ENCODE results near the gene GARIN5B. TPM values are rescaled to one million over a fixed set of nuclear protein-coding genes. Genes with fewer than 3 reads are reported as not detected.
A peak's percentile ranks its signal among the peaks of the same experiment; 100 is the strongest.
"Not testable (repeated sequence)": the region's sequence is repeated elsewhere in the genome, so short reads cannot be mapped to it uniquely, and the experiment has no call there.

Gene GARIN5B
- total and polyA plus RNA-seq, 9 donors, result not detected

DNA sequence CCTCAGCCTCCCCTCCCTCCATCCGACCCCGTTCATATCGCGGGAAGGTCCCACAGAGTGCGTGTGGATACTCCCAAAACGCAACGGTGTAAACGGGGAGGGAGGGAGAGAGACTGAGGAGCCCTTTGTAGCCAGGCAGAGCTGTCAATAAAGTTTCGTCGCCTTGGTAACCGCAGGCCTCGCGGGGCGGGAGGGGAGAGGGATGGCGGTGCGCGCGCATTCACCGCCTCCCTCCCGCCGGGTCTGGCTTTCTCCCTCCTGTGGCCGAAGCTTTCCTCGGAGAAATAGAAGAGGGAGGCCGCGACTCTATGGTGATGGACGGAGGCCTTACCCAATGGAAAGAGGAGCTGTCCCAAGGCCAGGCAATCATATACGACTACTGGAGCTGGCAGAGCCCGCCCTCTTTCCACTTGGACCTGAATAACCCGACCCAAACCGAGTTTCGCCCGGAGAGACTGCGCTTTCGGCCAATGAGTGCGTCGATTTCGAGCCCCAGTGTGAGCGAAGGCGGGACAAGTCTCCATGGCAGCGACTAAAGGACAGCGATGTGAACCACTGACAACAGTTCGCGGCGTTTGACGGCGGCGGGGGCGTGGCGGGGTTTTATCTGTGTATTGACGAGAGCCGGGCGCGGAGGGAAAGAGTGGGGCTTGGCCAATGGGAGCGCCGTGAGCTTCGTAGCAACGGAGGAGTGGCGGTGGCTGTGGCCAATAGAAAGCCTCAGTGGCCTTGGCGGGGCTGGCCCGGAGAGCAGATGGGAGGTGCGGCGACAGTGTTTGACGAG lies 23.8 kb downstream of the GARIN5B start, which contains the start of gene KMT5C:
KMT5C (plus strand) TSS at position 772 of the 784 bp plus-strand sequence. CDS start 2,061 bp downstream, outside the sequence.
- no peaks in the 10 kb centered on the region for H3K27me3 ChIP-seq
- H3K36me3 ChIP-seq, result no peaks in the 10 kb centered on the region
- intact Hi-C loops (cut with DNase I), result no loop called here
- TF ChIP-seq, protein P1, sequence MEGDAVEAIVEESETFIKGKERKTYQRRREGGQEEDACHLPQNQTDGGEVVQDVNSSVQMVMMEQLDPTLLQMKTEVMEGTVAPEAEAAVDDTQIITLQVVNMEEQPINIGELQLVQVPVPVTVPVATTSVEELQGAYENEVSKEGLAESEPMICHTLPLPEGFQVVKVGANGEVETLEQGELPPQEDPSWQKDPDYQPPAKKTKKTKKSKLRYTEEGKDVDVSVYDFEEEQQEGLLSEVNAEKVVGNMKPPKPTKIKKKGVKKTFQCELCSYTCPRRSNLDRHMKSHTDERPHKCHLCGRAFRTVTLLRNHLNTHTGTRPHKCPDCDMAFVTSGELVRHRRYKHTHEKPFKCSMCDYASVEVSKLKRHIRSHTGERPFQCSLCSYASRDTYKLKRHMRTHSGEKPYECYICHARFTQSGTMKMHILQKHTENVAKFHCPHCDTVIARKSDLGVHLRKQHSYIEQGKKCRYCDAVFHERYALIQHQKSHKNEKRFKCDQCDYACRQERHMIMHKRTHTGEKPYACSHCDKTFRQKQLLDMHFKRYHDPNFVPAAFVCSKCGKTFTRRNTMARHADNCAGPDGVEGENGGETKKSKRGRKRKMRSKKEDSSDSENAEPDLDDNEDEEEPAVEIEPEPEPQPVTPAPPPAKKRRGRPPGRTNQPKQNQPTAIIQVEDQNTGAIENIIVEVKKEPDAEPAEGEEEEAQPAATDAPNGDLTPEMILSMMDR (IDR thresholded peaks at IDR 0.05), result peak; percentile 36 to 85 (median 77)
- TF ChIP-seq POLR2A (IDR thresholded peaks at IDR 0.05) (peak; percentile 87), EP300 (IDR thresholded peaks at IDR 0.05) (no peak)
- H3K27ac ChIP-seq, result peak within 1 kb of the TSS; percentile 66 to 70
- WGBS, 3 donors, result 0% methylated on average over 60 to 63 of the region's 63 CpGs
- peak within 1 kb of the TSS; percentile 93 for H3K4me3 ChIP-seq
- peak; percentile 100 for DNase-seq
- H3K4me1 ChIP-seq (ENCODE audit: insufficient read depth), result peaks cover 9% of the 10 kb centered on the region
- H3K9me3 ChIP-seq, result no peaks in the 10 kb centered on the region

DNA sequence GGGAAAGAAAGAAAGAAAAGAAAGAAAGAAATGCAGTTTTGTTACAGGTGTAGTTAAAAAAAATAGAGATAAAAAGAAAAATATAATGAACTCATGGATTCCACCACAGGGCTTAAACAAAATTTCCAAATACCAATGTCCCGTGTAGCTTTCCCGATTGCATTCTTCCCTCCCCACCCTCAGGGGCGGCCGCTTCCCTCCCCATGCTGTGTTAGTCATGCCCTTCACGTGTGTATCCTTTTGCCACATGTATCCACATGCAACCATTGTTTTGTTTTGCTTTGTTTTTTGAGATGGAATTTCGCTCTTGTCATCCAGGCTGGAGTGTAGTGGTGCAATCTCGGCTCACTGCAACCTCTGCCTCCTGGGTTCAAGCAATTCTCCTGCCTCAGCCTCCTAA lies 27.0 kb downstream of the GARIN5B start:
- Histone ChIP-seq H3K9me3 (no peaks in the 10 kb centered on the region), H3K4me1 (ENCODE audit: insufficient read depth) (peaks cover 6% of the 10 kb centered on the region), H3K36me3 (no peaks in the 10 kb centered on the region), H3K27ac (no peak overlapping the region), H3K4me3 (no peak overlapping the region), H3K27me3 (no peaks in the 10 kb centered on the region)
- WGBS, 3 donors, result 63 to 75% (median 66%) methylated on average over 7 of the region's 7 CpGs
- DNase-seq, result no peak
- TF ChIP-seq EP300 (IDR thresholded peaks at IDR 0.05) (no peak), POLR2A (IDR thresholded peaks at IDR 0.05) (no peak)
- TF ChIP-seq, protein P1 (IDR thresholded peaks at IDR 0.05), result no peak
- intact Hi-C loops (cut with DNase I), result no loop called here

GRCh38 chr19:55333870-55334269 lies 29.2 kb downstream of the GARIN5B start:
- Histone ChIP-seq H3K9me3 (no peaks in the 10 kb centered on the region), H3K36me3 (no peaks in the 10 kb centered on the region), H3K27ac (no peak overlapping the region), H3K4me3 (no peak overlapping the region), H3K4me1 (ENCODE audit: insufficient read depth) (peaks cover 2% of the 10 kb centered on the region), H3K27me3 (no peaks in the 10 kb centered on the region)
- DNase-seq, result no peak
- 77 to 83% (median 77%) methylated on average over 11 of the region's 11 CpGs for WGBS, 3 donors
- TF ChIP-seq POLR2A (IDR thresholded peaks at IDR 0.05), result no peak
- TF ChIP-seq EP300 (IDR thresholded peaks at IDR 0.05), result no peak
- TF ChIP-seq, protein P1 (IDR thresholded peaks at IDR 0.05), result no peak
- intact Hi-C loops (cut with DNase I), result no loop called here

GRCh38 chr19:55329791-55330190 lies 33.3 kb downstream of the GARIN5B start:
- H3K27me3 ChIP-seq; H3K27ac ChIP-seq; H3K4me1 ChIP-seq (ENCODE audit: insufficient read depth); H3K4me3 ChIP-seq; DNase-seq; H3K36me3 ChIP-seq; intact Hi-C loops (cut with DNase I); H3K9me3 ChIP-seq: not testable (repeated sequence)
- 81 to 89% (median 86%) methylated on average over 6 of the region's 6 CpGs for WGBS, 3 donors

DNA sequence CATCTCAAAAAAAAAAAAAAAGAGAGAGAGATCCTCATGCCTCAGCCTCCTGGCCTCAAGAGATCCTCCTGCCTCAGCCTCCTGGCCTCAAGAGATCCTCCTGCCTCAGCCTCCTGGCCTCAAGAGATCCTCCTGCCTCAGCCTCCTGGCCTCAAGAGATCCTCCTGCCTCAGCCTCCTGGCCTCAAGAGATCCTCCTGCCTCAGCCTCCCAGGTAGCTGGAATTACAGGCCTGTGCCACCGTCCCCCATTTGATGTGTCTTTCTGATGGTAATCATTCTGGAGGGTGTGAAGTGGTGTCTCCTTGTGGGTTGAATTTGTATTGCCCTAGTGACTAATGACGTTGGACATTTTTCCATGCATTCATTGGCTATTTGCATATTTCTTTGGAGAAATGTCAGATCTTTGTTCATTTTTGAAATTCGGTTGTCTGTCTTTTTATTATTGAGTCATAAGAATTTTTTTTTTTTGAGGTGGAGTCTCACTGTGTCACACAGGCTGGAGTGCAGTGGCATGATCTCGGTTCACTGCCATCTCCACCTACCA lies 34.2 kb downstream of the GARIN5B start:
- H3K36me3 ChIP-seq; DNase-seq; H3K4me1 ChIP-seq (ENCODE audit: insufficient read depth); H3K27ac ChIP-seq; H3K4me3 ChIP-seq; H3K9me3 ChIP-seq; intact Hi-C loops (cut with DNase I); H3K27me3 ChIP-seq: not testable (repeated sequence)
- 67 to 78% (median 72%) methylated on average over 4 of the region's 4 CpGs for WGBS, 3 donors

All from ovary (tissue), 9 donors.